HCT116 (cell line): ENCODE results near the gene MAPK6.

ENCODE experiments used
- EZH2 ChIP-seq: fragments of 200-600 bp; sonication (generic); IDR thresholded peaks from 2 replicates; pipeline ENCODE4 v1.6.1; 2017; ENCODE audit warnings: antibody characterized with exemption, mixed run types
- EZH2phosphoT487 ChIP-seq: fragments of 200-600 bp; IDR thresholded peaks from 2 replicates; pipeline ENCODE4 v1.6.1; 2018; ENCODE audit warnings: antibody characterized with exemption, borderline replicate concordance
- FOSL1 ChIP-seq: IDR thresholded peaks from 2 replicates; pipeline ENCODE4 v1.6.1; 2012; ENCODE audit warnings: low read depth
- JUND ChIP-seq: IDR thresholded peaks from 2 replicates; pipeline ENCODE4 v1.6.1; 2012
- POLR2A ChIP-seq: IDR thresholded peaks from 2 replicates; pipeline ENCODE4 v1.7.0; 2011; ENCODE audit warnings: borderline replicate concordance; ENCODE audit not compliant: insufficient read depth, insufficient read length; ENCODE audit errors: extremely low read depth
- POLR2AphosphoS5 ChIP-seq: IDR thresholded peaks from 2 replicates; pipeline ENCODE4 v1.6.1; 2011; ENCODE audit warnings: mild to moderate bottlenecking, low read depth, low read length, moderate library complexity
- RAD21 ChIP-seq: IDR thresholded peaks from 2 replicates; pipeline ENCODE4 v1.6.1; 2012; ENCODE audit warnings: low read depth, mild to moderate bottlenecking
- YY1 ChIP-seq: IDR thresholded peaks from 2 replicates; pipeline ENCODE4 v1.6.1; 2011; ENCODE audit warnings: low read length, low read depth, moderate library complexity, mild to moderate bottlenecking; ENCODE audit not compliant: insufficient replicate concordance; ENCODE audit errors: extremely low read depth
- ZNF274 ChIP-seq: fragments of 200-500 bp; sonication (Bioruptor generic); IDR thresholded peaks from 2 replicates; pipeline ENCODE4 v1.6.1; 2014; ENCODE audit warnings: mild to moderate bottlenecking, low read depth, low read length, inconsistent platforms
- TF ChIP-seq, protein P1 (sequence below), 3 experiments: fragments of 200-600 bp in 1 of 3; sonication (generic) in 1 of 3; IDR thresholded peaks in 2 of 3; conservative IDR thresholded peaks in 1 of 3; 2 replicates each; pipeline ENCODE4 v1.5.1; 2012 to 2017; ENCODE audit warnings: low read depth in 2 of 3, low read length in 2 of 3, antibody characterized with exemption in 1 of 3, borderline replicate concordance in 1 of 3, control low read depth in 1 of 3, mild to moderate bottlenecking in 1 of 3, mixed read lengths in 1 of 3, mixed run types in 1 of 3, moderate library complexity in 1 of 3; ENCODE audit not compliant: insufficient read depth in 1 of 3
- TF ChIP-seq, protein P2 (sequence below): IDR thresholded peaks from 2 replicates; pipeline ENCODE4 v1.6.1; 2012; ENCODE audit warnings: low read depth

DNA sequence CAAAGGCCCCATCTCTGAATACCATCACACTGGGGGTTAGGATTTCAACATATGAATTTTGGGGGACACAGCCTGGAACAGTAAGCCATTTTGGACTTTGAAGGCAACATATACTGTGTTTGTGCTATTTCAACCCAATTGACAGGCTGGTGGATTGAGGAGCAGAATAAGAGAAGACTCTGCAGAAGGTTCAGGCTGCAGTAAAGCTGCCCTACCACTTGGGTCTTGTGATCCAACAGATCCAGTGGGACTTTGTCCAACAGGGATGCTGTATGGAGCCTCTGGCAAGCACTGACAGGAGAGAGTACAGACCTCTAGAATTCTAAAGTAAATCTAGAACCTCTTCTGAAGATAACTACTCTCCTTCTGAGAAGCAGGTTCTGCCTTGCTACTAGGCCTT is 94.7 kb downstream of the MAPK6 start:
- TF ChIP-seq, protein P1, sequence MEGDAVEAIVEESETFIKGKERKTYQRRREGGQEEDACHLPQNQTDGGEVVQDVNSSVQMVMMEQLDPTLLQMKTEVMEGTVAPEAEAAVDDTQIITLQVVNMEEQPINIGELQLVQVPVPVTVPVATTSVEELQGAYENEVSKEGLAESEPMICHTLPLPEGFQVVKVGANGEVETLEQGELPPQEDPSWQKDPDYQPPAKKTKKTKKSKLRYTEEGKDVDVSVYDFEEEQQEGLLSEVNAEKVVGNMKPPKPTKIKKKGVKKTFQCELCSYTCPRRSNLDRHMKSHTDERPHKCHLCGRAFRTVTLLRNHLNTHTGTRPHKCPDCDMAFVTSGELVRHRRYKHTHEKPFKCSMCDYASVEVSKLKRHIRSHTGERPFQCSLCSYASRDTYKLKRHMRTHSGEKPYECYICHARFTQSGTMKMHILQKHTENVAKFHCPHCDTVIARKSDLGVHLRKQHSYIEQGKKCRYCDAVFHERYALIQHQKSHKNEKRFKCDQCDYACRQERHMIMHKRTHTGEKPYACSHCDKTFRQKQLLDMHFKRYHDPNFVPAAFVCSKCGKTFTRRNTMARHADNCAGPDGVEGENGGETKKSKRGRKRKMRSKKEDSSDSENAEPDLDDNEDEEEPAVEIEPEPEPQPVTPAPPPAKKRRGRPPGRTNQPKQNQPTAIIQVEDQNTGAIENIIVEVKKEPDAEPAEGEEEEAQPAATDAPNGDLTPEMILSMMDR (IDR thresholded peaks at IDR 0.05 in 2 of 3, conservative IDR thresholded peaks at IDR 0.05 in 1 of 3; ENCODE audit: borderline replicate concordance in 1 of 3, insufficient read depth in 1 of 3, low read depth in 2 of 3, low read length in 2 of 3): no peak
- TF ChIP-seq EZH2 (no peak), POLR2AphosphoS5 (no peak), FOSL1 (no peak), YY1 (no peak), RAD21 (no peak), POLR2A (no peak), JUND (no peak), EZH2phosphoT487 (no peak), ZNF274 (no peak)
- TF ChIP-seq, protein P2, sequence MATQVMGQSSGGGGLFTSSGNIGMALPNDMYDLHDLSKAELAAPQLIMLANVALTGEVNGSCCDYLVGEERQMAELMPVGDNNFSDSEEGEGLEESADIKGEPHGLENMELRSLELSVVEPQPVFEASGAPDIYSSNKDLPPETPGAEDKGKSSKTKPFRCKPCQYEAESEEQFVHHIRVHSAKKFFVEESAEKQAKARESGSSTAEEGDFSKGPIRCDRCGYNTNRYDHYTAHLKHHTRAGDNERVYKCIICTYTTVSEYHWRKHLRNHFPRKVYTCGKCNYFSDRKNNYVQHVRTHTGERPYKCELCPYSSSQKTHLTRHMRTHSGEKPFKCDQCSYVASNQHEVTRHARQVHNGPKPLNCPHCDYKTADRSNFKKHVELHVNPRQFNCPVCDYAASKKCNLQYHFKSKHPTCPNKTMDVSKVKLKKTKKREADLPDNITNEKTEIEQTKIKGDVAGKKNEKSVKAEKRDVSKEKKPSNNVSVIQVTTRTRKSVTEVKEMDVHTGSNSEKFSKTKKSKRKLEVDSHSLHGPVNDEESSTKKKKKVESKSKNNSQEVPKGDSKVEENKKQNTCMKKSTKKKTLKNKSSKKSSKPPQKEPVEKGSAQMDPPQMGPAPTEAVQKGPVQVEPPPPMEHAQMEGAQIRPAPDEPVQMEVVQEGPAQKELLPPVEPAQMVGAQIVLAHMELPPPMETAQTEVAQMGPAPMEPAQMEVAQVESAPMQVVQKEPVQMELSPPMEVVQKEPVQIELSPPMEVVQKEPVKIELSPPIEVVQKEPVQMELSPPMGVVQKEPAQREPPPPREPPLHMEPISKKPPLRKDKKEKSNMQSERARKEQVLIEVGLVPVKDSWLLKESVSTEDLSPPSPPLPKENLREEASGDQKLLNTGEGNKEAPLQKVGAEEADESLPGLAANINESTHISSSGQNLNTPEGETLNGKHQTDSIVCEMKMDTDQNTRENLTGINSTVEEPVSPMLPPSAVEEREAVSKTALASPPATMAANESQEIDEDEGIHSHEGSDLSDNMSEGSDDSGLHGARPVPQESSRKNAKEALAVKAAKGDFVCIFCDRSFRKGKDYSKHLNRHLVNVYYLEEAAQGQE: no peak
